ENCODE measurements around the gene ARHGDIA. TPM values are rescaled to one million over a fixed set of nuclear protein-coding genes. Genes with fewer than 3 reads are reported as not detected.

The ARHGDIA gene
- total RNA-seq, 2 experiments from 2014 or later, result 706 to 715 TPM

DNA sequence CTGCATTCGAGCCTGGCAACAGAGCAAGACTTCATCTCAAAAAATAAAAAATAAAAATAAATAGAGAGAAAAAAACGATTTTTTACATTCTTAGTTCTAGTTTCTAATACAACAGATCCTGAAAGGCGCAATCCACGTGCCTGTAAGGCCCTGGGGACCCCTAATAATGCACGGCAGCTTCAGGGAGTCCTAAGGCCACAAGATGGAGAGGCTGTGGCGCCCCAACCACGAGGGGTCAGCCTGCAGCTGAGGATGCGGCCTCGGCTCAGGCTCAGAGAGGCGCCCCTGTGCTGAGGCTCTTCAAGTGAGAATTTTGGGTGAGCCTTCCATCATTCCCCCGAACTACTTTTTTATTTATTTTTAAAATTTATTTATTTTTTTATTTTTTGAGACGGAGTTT, 21.7 kb downstream of the ARHGDIA start:
- Histone ChIP-seq H3K9me3 (ENCODE audit: control insufficient read depth in 1 of 2, insufficient read depth in 1 of 2, low read length in 2 of 2) (peaks cover 0 to 4% of the 10 kb centered on the region in 2 experiments), H3K4me3 (ENCODE audit: low read length) (no peak overlapping the region), H3K36me3 (ENCODE audit: insufficient read depth, low read length) (peaks cover 67% of the 10 kb centered on the region), H3K27ac (ENCODE audit: low read depth in 1 of 2, low read length in 2 of 2) (no peak overlapping the region), H3K4me1 (ENCODE audit: insufficient read depth, low read length) (no peaks in the 10 kb centered on the region), H3K27me3 (ENCODE audit: control insufficient read depth in 1 of 2, insufficient read depth in 2 of 2, low read length in 2 of 2) (no peaks in the 10 kb centered on the region)
- POLR2A ChIA-PET, result no interaction called here
- Mint-ChIP-seq H3K4me3 (no peak overlapping the region), H3K27ac (no peak overlapping the region), H3K4me1 (ENCODE audit: low read depth) (no peaks in the 10 kb centered on the region), H3K36me3 (ENCODE audit: low read depth) (peaks cover 46% of the 10 kb centered on the region), H3K27me3 (no peaks in the 10 kb centered on the region), H3K9me3 (no peaks in the 10 kb centered on the region)
- intact Hi-C loops (cut with DNase I, micrococcal nuclease), result no loop called here
- TF ChIP-seq, protein P1, sequence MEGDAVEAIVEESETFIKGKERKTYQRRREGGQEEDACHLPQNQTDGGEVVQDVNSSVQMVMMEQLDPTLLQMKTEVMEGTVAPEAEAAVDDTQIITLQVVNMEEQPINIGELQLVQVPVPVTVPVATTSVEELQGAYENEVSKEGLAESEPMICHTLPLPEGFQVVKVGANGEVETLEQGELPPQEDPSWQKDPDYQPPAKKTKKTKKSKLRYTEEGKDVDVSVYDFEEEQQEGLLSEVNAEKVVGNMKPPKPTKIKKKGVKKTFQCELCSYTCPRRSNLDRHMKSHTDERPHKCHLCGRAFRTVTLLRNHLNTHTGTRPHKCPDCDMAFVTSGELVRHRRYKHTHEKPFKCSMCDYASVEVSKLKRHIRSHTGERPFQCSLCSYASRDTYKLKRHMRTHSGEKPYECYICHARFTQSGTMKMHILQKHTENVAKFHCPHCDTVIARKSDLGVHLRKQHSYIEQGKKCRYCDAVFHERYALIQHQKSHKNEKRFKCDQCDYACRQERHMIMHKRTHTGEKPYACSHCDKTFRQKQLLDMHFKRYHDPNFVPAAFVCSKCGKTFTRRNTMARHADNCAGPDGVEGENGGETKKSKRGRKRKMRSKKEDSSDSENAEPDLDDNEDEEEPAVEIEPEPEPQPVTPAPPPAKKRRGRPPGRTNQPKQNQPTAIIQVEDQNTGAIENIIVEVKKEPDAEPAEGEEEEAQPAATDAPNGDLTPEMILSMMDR (IDR thresholded peaks at IDR 0.05), result no peak
- no peak for ATAC-seq (ENCODE audit: poor library complexity)
- no peak for DNase-seq
- CTCF ChIA-PET, result no interaction called here

DNA sequence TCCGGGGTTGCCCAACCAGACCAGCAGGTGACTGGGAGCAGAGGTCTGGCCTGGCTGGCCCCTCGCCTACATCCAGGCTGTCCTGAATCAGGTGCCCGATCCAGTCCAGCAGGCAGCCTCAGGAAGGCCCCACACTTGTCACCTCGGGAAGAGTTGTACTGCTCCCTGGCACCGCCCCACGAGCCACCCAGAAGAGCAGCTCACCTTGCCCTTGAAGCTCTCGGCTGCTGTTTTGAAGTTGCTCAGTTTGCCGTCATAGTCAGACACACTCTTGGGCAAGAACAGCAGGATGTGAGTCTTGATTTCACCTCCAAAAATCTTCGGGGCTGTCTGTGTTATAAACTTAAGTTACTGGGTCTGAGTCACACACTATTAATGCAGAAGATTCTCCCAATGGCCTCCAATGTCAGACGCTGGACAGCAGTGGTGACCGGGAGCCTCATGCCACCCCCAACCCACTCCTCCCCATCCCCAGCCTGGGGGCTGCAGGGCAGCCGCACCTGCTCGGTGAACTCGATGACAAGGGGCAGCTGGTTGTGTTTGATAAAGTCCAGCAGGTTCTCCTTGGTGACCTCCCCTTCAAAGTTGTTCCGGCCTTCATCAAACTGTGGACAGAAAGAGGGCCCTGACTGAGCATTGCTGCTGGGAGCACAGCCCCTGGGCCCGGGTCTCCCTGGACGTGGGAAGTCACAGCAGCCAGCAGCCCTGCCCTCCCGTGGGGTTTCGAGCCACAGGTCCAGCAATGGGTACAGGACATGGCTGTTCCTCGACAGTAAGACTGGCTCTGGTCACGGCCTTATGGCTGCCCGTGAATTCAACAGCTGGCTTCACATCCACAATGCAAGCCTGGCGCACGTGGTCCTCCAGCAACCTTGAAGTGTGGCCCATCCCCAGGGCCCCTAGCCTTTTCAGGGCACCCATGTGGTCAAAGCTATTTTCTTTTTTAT, 24.1 kb downstream of the ARHGDIA start:
- Histone ChIP-seq H3K9me3 (ENCODE audit: control insufficient read depth in 1 of 2, insufficient read depth in 1 of 2, low read length in 2 of 2) (peaks cover 0 to 16% of the 10 kb centered on the region in 2 experiments), H3K27me3 (ENCODE audit: control insufficient read depth in 1 of 2, insufficient read depth in 2 of 2, low read length in 2 of 2) (no peaks in the 10 kb centered on the region), H3K27ac (ENCODE audit: low read depth in 1 of 2, low read length in 2 of 2) (no peak overlapping the region), H3K4me3 (ENCODE audit: low read length) (no peak overlapping the region), H3K4me1 (ENCODE audit: insufficient read depth, low read length) (no peaks in the 10 kb centered on the region), H3K36me3 (ENCODE audit: insufficient read depth, low read length) (peaks cover 64% of the 10 kb centered on the region)
- Mint-ChIP-seq H3K4me1 (ENCODE audit: low read depth) (no peaks in the 10 kb centered on the region), H3K27me3 (no peaks in the 10 kb centered on the region), H3K4me3 (no peak overlapping the region), H3K9me3 (no peaks in the 10 kb centered on the region), H3K36me3 (ENCODE audit: low read depth) (peaks cover 39% of the 10 kb centered on the region), H3K27ac (no peak overlapping the region)
- ATAC-seq (ENCODE audit: poor library complexity), result no peak
- POLR2A ChIA-PET, result interaction anchor here (0.5 kb wide), 1 partner anchor 180 kb away, joined by 3 read pairs; the partner anchor contains the start of gene CCDC137
- intact Hi-C loops (cut with DNase I, micrococcal nuclease), result no loop called here
- no peak for DNase-seq
- CTCF ChIA-PET, result no interaction called here
- TF ChIP-seq, protein P1 (IDR thresholded peaks at IDR 0.05), result no peak

DNA sequence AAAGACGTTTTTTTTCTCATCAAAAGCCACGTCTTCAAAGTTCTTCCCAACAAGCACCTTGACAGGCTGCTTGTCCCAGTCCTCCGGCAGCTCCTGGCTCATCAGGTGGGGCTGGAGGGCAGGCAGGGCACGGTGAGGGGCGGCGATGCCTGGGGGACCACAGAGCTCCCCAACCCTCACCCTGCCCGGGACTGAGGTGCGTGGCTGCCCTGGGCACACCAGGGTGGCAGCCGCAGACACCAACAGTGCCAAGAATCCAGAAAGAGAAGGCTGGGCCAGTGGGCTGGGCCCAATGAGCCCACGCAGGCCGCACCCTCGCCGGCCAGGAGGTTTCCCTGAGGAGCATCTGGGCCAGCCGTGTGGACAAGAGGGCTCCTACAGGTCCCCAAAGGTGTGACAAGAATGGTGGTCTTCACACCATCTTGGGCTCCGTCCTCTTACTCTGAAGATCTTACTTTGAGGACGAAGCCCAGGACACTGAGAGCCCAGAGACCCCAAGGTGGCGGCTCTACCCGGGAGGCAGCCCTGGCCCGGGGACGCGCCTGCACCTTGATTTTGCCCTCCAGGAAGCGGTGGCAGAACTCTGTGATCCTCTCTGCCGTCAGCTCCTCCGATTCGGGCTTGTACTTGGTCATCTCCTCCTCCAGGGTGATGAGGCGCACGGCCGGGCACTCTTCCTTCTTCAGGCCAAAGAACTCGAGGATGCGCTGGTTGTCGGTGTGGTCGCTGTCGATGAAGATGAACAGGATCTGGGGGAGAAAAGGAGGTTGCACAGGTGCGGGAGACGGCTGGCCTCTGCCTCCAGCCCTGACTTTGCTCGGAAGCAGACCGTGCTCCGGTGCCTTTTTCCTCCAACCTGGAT, 25.0 kb downstream of the ARHGDIA start:
- intact Hi-C loops (cut with DNase I, micrococcal nuclease), result no loop called here
- no peaks in the 10 kb centered on the region for H3K4me1 Mint-ChIP-seq (ENCODE audit: low read depth)
- H3K4me3 Mint-ChIP-seq, result no peak overlapping the region
- ChIA-PET CTCF (interaction anchor here (1.1 kb wide), 1 partner anchor 9 kb away, joined by 3 read pairs; no protein-coding TSS in a partner anchor), POLR2A (no interaction called here)
- Histone ChIP-seq H3K27ac (ENCODE audit: low read depth in 1 of 2, low read length in 2 of 2) (no peak overlapping the region), H3K36me3 (ENCODE audit: insufficient read depth, low read length) (peaks cover 55% of the 10 kb centered on the region), H3K4me1 (ENCODE audit: insufficient read depth, low read length) (no peaks in the 10 kb centered on the region), H3K4me3 (ENCODE audit: low read length) (no peak overlapping the region), H3K9me3 (ENCODE audit: control insufficient read depth in 1 of 2, insufficient read depth in 1 of 2, low read length in 2 of 2) (peaks cover 0 to 16% of the 10 kb centered on the region in 2 experiments), H3K27me3 (ENCODE audit: control insufficient read depth in 1 of 2, insufficient read depth in 2 of 2, low read length in 2 of 2) (no peaks in the 10 kb centered on the region)
- ATAC-seq (ENCODE audit: poor library complexity), result no peak
- H3K27ac Mint-ChIP-seq, result no peak overlapping the region
- DNase-seq, result no peak
- TF ChIP-seq, protein P1 (IDR thresholded peaks at IDR 0.05), result no peak
- peaks cover 30% of the 10 kb centered on the region for H3K36me3 Mint-ChIP-seq (ENCODE audit: low read depth)
- no peaks in the 10 kb centered on the region for H3K27me3 Mint-ChIP-seq
- no peaks in the 10 kb centered on the region for H3K9me3 Mint-ChIP-seq

Data from CD4-positive, alpha-beta T cell (primary cell).